HG02938 (cell line): Measurements from ENCODE around the gene PHKB.
"Not testable (repeated sequence)": the region's sequence is repeated elsewhere in the genome, so short reads cannot be mapped to it uniquely, and the experiment has no call there.

Experiments
- ATAC-seq: cut with Tn5 transposase; IDR thresholded peaks from one replicate; pipeline ENCODE4 v1.9.1; 2021; ENCODE audit warnings: mild to moderate bottlenecking, moderate library complexity; ENCODE audit not compliant: unreplicated experiment

PHKB gene

DNA sequence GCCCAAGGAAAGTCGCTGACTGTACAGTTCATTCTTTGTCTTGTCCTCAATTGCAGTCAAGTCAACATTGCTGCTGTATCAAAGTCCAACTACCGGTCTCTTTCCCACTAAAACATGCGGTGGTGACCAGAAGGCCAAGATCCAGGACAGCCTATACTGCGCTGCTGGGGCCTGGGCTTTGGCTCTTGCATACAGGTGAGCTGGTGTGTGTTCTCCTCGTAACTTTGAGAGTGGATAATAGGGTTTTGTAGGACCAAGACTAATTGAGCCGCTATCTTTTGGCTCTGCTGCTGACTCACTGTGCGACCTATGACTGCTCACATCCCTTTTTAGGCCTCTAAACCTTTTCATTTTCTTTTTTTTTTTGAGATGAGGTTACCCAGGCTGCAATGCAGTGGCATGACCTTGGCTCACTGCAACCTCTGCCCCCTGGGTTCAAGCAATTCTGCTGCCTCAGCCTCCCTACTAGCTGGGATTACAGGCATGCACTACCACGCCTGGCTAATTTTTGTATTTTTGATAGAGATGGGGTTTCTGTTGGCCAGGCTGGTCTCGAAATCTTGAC is 38.7 kb downstream of the PHKB start:
- no peak for ATAC-seq

DNA sequence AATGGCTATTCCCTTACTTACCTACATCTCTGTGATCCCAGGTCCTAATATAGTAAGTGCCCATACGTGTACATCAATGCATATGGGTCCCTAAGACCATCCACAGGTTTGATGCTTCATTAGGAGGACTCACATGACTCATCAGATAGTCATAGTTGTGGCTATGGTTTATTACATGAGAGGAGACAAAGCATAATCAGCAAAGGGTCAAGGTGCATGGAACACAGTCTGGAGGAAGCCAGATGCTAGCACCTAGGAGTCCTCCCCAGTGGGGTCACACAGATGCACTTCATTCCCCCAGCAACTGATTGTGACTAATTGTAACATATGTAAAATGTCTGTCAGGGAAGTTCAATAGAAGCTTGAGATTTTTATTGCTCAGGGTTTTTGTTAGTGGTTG is 42.8 kb downstream of the PHKB start:
- ATAC-seq: no peak

DNA sequence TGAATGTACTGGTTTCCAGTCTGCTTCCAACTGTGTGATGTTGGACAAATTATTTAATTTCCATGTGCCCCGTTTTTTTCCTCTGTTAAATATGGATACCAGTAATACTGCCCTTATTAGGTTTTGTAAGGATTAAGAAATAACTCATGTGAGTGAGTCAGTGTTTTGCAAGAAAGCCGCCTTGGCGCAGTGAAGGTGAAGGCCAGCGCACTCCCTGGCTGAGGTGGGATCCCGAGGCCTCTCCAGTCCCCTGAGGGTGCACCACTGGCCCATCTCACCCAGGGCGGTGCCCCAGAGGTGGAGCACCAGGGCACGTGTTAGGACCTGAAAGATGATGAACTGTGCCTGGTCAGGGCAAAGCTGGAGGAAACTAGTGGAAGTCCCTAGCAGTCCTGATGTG is 43.5 kb downstream of the PHKB start:
- no peak for ATAC-seq

DNA sequence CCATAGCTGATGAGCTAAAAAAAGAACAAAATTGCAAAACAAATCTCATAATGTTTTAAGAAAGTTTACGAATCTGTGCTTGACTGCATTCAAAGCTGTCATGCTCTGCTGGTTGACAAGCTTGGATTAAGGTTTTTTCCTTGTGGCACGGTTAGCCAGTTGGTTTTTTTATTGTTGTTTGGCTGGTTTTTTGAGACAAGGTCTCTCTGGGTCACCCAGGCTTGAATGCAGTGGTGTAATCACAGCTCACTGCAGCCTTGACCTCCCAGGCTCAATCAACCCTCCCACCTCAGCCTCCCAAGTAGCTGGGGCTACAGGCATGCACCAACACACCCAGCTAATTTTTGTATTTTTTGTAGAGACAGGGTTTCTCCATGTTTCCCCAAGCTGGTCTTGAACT is 45.7 kb downstream of the PHKB start:
- ATAC-seq: no peak

DNA sequence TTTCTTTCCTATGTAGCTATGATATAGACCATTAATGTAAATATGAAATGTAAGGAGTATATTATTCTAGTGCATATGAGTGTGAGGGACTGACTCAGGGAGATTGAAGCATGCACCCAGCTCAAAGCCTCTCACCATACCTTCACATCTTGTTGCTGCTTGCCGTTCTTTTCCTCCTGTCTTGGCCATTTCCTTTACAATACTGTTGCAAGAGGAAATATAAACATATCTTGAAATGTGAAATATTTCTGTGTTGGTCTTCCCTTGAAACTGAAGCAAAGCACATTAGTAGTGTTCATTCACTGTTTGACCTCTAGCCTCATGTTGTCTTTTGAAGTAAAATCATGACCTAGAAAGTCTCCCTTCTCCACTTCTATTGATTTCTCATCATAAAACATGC is 46.6 kb downstream of the PHKB start:
- no peak for ATAC-seq

DNA sequence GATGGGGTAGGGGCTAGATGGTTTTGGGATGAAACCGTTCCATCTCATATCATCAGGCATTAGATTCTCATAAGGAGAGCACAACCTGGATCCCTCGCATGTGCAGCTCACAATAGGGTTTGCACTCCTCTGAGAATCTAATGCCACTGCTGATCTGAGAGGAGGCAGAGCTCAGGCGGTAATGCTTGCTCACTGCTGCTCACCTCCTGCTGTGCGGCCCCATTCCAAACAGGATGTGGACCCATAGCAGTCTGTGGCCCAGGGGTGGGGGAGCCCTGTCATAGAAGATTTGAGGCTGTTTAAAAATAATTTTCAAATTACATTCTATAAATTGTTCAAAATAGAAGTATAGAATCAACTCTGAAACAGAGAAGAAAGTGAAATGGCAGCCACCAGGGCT is 50.8 kb downstream of the PHKB start:
- no peak for ATAC-seq

DNA sequence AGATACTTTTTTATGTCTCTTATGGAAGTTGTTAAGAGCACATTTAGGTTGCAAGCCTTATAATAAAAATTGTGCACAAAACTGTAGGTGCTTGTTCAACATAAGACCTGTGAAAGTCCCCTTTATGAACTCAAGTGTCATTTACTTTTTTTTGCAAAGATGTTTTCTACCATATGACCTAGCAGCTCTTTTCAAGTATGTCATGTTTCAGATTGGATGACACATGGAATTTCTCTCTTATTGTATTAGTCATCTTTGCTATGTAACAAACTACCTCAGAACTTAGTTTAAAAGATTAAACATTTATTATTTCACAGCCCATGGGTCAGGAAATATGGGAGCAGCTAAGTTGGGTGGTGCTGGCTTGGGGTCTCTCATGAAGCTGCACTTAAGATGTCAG is 57.9 kb downstream of the PHKB start:
- ATAC-seq: no peak

DNA sequence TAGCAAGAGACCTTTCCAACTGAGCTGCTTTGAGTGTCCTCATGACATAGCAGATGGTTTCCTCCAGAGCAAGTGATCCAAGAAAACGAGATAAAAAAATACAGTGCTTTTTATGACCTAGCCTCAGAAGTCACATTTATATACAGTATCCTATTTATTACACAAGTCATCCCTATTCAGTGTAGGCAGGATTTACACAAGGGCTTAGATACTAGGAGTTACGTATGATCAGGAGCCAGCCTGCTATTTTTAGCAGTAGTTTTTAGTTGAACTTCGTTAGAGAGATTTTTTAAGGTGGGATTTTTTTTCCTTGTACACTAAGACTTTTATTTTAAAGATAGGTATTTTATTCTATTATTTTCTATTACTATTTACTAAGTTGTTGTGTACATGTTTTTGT is 58.4 kb downstream of the PHKB start:
- no peak for ATAC-seq

DNA sequence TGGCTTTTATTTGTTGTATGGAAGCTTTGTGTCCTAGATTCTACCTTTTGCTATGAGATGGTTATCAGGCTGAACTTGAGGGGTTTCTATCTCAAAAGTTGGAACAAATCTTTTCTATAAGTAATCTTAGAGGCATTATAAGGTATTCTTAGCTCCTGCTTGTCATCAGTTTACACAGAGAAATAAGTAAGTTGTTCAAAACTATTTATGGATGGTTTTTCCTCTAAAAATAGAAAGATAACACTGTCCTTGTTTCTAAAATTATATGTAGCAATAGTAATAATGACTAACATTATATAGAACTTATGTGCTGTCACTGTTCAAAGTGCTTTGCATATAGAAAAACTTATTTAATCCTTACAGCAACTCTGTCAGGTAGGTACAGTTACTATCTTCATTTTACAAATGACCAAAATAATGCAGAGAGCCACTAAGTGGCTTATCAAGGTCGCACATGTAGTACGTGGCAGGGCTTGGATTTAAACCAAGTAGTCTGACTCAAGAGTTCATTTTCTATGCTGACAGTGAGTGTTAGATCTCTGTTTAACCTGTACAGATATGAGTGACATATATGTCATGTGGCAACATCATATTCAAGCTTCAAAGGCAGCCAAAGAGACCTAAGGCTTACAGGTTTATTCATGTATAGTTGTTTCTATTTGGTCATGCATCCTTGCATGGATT is 59.0 kb downstream of the PHKB start:
- no peak for ATAC-seq

DNA sequence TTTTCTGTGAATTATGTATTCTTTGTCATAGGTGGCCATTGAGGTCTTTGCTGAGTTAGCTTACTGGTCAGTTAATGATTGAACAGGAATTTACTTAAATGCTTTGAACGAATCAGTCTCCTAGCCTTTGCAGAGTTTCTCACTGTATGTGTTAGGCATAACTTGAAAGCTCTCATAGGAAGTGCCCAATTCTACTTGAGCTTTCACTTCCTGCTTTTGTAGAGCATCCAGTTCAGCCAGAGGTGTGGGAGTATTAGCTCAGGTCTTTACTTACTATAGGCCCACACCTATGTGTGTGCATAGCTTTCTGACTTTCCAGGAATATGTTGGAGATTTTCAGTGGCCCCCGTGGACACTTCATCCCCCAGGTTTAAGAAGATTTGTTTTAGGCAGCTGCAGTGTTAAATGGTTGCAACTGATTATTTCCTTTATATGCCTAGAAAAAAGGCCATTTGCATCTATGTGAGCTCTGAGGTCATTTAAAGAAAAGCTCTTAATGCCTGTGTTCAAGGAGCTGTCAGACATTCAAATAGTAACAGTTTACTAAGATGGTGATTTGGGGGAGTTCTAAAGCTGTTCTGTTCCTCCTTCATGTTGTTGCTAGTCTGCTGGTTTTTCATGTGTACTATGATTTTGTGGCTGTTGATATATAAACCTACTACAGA is 62.3 kb downstream of the PHKB start:
- ATAC-seq: peak; percentile 100

DNA sequence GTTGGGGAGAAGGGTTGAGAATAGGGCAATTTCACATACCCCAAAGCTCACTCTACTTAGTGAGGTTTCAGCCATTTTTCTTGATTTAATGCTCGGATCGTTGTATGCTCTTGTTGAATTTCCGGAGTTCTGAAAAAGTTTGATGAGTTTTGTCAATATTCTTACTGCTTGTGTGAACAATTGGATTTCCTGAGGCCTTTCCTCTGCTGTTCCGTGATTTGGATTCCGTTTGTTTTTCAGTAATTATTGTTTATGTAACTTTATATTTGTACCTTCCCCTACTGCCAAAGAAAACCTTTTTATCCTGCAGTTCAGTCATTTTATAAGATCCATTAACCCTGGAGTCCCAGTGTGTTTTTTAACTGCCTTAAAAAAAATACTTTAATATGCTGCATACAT is 62.9 kb downstream of the PHKB start:
- ATAC-seq: no peak

DNA sequence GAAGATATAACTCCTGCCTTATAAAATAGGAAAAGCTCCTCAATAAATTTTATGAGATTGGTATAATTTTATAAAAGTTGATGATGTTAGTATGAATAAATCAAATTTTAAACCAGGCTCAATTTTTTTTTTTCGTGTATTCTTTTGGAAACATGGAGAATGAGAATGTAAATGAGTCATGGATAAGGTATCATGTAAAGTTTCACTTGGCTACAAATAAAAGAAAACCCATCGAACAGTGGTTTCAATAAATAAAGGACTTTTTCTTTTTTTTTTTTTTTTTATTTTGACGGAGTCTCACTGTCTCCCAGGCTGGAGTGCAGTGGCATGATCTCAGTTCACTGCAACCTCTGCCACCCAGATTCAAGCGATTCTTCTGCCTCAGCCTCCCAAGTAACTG is 67.3 kb downstream of the PHKB start:
- no peak for ATAC-seq

DNA sequence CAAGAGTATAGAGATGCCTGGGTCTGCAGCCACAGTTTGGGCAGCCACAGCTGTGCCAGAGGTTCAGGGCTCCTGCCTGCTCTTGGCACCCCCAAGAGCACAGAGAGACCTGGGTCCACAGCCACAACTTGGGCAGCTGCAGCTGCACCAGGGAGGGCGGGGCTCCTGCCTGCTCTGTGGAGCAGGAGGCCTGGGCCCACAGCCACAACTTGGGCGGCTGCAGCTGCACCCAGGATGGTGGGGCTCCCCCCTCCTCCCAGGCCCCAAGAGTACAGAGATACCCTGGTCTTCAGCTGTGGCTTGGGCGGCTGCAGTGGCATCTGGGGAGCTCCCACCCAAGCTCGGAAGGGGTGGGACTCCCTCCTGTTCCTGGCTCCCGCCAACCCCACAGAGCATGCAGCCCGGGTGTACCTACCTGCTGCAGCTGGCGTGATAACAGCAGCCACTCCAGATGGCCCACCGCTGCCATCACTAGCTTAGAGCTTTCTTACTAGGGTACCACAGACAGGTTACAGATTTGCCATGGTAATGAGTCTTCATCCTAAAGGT is 72.7 kb downstream of the PHKB start:
- no peak for ATAC-seq

DNA sequence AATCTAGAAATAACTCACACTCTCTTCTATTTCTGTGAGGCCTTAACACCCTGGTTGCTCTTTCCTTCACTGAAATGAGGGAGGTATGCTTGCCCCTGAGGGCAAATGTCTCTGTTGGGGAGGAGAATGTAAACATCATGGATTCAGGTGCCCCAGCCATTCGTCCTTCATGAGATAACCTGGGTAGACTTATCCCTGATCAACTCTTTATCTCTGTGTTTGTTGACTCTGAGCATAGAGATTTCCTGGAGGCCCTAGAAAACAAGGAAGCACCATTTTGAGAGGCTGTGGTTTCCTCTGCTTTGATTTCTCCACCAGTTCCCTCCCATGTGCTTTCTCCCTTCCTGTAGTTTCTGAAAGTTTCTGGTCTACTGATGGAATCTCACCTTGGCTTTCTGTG is 77.3 kb downstream of the PHKB start:
- ATAC-seq: no peak

DNA sequence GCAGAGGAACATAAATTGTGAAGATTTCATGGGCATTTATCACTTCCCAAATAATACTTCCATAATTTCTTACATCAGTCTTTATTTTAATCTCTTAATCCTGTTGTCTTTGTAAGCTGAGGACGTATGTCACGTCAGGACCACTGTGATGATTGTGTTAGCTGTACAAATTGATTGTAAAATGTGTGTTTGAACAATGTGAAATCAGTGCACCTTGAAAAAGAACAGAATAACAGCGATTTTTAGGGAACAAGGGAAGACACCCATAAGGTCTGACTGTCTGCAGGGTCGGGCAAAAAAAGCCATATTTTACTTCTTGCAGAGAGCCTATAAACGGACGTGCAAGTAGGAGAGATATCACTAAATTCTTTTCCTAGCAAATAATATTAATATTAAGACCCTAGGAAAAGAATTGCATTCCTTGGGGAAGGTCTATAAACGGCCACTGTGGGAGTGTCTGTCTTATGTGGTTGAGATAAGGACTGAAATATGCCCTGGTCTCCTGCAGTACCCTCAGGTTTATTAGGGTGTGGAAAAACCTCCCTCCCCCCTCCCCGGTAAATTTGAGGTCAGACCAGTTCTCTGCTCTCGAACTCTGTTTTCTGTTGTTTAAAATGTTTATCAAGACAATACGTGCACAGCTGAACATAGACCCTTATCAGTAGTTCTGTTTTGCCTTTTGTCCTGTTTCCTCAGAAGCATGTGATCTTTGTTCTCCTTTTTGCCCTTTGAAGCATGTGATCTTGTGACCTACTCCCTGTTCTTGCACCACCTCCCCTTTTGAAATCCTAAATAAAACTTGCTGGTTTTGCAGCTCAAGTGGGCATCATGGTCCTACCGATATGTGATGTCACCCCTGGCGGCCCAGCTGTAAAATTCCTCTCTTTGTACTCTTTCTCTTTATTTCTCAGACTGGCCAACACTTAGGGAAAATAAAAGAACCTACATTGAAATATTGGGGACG is 78.9 kb downstream of the PHKB start:
- not testable (repeated sequence) for ATAC-seq

DNA sequence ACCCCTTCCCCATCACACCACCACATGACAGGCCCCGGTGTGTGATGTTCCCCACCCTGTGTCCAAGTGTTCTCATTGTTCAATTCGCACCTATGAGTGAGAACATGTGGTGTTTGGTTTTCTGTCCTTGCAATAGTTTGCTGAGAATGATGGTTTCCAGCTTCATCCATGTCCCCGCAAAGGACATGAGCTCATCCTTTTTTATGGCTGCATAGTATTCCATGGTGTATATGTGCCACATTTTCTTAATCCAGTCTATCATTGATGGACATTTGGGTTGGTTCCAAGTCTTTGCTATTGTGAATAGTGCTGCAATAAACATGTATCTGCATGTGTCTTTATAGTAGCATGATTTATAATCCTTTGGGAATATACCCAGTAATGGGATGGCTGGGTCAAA is 80.0 kb downstream of the PHKB start:
- not testable (repeated sequence) for ATAC-seq

DNA sequence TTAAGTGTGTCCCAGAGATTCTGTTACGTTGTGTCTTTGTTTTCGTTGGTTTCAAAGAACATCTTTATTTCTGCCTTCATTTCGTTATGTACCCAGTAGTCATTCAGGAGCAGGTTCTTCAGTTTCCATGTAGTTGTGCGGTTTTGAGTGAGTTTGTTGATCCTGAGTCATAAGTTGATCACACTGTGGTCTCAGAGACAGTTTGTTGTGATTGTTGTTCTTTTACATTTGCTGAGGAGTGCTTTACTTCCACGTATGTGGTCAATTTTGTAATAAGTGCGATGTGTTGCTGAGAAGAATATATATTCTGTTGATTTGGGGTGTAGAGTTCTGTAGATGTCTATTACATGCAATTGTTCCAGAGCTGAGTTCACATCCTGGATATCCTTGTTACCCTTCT is 83.1 kb downstream of the PHKB start:
- ATAC-seq: not testable (repeated sequence)

DNA sequence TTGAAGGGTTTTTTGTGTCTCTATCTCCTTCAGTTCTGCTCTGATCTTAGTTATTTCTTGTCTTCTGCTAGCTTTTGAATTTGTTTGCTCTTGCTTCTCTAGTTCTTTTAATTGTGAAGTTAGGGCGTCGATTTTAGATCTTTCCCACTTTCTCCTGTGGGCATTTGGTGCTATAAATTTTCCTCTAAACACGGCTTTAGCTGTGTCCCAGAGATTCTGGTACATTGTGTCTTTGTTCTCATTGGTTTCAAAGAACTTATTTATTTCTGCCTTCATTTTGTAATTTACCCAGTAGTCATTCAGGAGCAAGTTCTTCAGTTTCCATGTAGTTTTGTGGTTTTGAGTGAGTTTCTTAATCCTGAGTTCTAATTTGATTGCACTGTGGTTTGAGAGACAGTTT is 90.1 kb downstream of the PHKB start:
- not testable (repeated sequence) for ATAC-seq

DNA sequence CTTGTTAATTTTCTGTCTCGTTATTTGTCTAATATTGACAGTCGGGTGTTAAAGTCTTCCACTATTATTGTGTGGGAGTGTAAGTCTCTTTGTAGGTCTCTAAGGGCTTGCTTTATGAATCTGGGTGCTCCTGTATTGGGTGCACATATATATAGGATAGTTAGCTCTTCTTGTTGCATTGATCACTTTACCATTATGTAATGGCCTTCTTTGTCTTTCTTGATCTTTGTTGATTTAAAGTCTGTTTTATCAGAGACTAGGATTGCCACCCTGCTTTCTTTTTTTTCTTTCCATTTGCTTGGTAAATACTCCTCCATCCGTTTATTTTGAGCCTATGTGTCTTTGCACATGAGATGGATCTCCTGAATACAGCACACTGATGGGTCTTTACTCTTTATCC is 90.6 kb downstream of the PHKB start:
- not testable (repeated sequence) for ATAC-seq

DNA sequence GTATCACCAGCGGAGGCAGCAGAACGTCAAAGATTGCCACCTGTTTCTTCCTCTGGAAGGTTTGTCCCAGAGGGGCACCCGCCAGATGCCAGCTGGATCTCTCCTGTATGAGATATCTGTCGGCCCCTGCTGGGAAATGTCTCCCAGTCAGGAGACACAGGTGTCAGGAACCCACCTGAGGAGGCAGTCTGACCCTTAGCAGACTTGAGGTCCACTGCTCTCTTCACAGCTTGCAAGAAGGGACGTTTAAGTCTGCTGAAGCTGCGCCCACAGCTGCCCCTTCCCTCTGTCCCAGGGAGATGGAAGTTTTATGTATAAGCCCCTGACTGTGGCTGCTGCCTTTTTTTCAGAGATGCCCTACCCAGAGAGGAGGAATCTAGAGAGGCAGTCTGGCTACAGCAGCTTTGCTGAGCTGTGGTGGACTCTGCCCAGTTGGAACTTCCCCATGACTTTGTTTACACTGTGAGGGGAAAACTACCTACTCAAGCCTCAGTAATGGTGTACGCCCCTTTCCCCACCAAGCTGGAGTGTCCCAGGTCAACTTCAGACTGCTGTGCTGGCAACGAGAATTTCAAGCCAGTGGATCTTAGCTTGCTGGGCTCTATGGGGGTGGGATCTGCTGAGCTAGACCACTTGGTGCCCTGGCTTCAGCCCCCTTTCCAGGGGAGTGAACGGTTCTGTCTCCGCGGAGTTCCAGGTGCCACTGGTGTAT is 92.9 kb downstream of the PHKB start:
- ATAC-seq: no peak
